ENCODE data around the gene ABCG2.

ABCG2 gene

GRCh38 chr4:88059766-88060165 lies 98.7 kb downstream of the ABCG2 start:
- no peak for TF ChIP-seq CTCF (IDR thresholded peaks at IDR 0.05; ENCODE audit: extremely low read depth, insufficient read depth, missing control alignments)
- in situ Hi-C loops (cut with MboI; ENCODE audit: low pct_unique_long_range_greater_than_20kb, low sequenced_read_pairs, unreplicated experiment) = no loop called here
- no peak for DNase-seq (ENCODE audit: low spot score)

DNA sequence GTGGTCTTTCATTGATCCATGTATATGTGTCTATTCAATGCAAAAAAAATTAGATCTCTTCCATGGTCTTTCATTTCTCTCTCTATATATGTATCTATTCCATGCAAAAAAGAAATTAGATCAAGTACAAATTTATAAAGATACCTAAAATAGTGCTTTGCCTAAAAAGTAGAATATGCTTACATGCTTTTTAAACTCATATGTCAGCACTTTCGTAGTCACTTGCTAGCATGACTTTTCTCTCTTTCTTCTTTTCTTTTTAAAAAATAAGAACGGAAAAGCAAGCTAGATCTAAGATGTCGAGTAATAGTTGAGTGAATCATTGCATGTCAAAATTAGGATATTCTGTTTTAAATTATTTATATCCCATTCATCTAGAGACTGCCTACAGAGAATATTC lies 100.1 kb downstream of the ABCG2 start:
- DNase-seq (ENCODE audit: low spot score) = no peak
- TF ChIP-seq CTCF (IDR thresholded peaks at IDR 0.05; ENCODE audit: extremely low read depth, insufficient read depth, missing control alignments) = no peak
- in situ Hi-C loops (cut with MboI; ENCODE audit: low pct_unique_long_range_greater_than_20kb, low sequenced_read_pairs, unreplicated experiment) = no loop called here

DNA sequence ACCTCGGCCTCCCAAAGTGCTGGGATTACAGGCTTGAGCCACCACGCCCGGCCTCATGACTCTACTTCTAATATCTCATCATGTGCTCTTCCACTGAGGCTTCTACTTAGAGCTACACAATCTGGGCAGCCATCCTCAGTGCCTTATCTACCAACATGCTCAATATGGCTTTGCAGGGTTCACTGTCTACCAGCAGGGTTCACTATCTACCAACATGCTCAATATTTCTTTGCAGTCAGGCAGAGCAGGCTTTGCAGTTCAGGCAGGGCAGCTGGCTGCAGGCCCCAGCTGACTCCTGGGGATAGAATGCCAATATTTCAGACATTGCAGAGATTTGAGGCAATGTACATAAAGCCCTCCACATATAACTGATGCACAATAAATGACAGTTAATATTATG lies 103.5 kb downstream of the ABCG2 start:
- in situ Hi-C loops (cut with MboI; ENCODE audit: low pct_unique_long_range_greater_than_20kb, low sequenced_read_pairs, unreplicated experiment) = no loop called here
- TF ChIP-seq CTCF (IDR thresholded peaks at IDR 0.05; ENCODE audit: extremely low read depth, insufficient read depth, missing control alignments) = peak; percentile 18
- DNase-seq (ENCODE audit: low spot score) = peak; percentile 5

DNA sequence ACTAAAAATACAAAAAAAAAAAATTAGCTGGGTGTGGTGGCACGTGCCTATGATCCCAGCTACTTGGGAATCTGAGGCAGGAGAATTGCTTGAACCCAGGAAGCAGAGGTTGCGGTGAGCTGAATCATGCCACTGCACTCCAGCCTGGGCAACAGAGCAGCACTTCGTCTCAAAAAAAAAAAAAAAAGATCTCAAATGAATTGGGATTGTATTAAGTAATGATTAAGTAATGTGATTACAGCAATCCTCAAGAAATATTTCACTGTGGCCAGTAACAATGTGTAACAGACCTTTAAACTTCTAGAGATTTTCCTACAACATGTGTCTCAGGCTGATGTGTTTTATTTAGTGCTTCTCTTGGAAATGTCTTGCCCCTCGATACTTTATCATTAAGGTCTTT lies 104.2 kb downstream of the ABCG2 start:
- DNase-seq (ENCODE audit: low spot score) = no peak
- in situ Hi-C loops (cut with MboI; ENCODE audit: low pct_unique_long_range_greater_than_20kb, low sequenced_read_pairs, unreplicated experiment) = no loop called here

DNA sequence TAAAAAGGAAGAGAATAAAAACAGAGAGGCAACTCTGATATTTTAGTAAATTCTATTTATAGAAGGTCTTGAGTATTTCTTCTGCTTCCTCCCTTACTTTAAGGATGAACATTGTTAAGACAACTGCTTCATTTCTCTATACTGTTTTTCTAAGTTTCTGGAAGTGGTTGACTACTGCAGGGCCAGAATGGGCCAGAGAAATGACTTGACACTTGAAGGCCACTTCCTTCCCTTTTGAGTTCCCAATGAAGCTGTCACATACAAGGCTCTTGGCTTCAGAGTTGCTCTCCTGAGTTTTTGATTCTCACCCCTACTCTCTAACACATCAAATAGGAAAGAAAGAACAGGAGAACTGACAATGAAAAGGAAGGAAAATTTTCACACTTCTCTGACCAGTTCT lies 113.4 kb downstream of the ABCG2 start:
- in situ Hi-C loops (cut with MboI; ENCODE audit: low pct_unique_long_range_greater_than_20kb, low sequenced_read_pairs, unreplicated experiment) = loop anchor here (25.0 kb wide), 1 partner anchor 467 kb away; the partner anchor contains the start of gene PYURF
- DNase-seq (ENCODE audit: low spot score) = no peak
- TF ChIP-seq CTCF (IDR thresholded peaks at IDR 0.05; ENCODE audit: extremely low read depth, insufficient read depth, missing control alignments) = no peak

More for the DNA sequence above, 104.2 kb downstream of the ABCG2 start:
- no peak for TF ChIP-seq CTCF (IDR thresholded peaks at IDR 0.05; ENCODE audit: extremely low read depth, insufficient read depth, missing control alignments)

GRCh38 chr4:88043586-88044340 lies 114.7 kb downstream of the ABCG2 start:
- no peak for DNase-seq (ENCODE audit: low spot score)
- in situ Hi-C loops (cut with MboI; ENCODE audit: low pct_unique_long_range_greater_than_20kb, low sequenced_read_pairs, unreplicated experiment) = loop anchor here (25.0 kb wide), 1 partner anchor 469 kb away; the partner anchor contains the start of gene PYURF
- no peak for TF ChIP-seq CTCF (IDR thresholded peaks at IDR 0.05; ENCODE audit: extremely low read depth, insufficient read depth, missing control alignments)

All from GM13977 (cell line).